ENCODE results near the gene UPF3A. TPM values are rescaled to one million over a fixed set of nuclear protein-coding genes. Genes with fewer than 3 reads are reported as not detected.
A peak's percentile ranks its signal among the peaks of the same experiment; 100 is the strongest.

UPF3A gene
- total RNA-seq, 6 experiments from 2014 or later = 10.6 to 24.3 (median 14.8) TPM

GRCh38 chr13:114315074-114315785 lies 33.8 kb downstream of the UPF3A start:
- no peaks in the 10 kb centered on the region for H3K36me3 ChIP-seq
- peak overlapping the region; percentile 85 to 90 (median 85) for H3K4me3 ChIP-seq
- H3K9me3 ChIP-seq = no peaks in the 10 kb centered on the region
- peak overlapping the region; percentile 73 to 87 (median 86) for H3K27ac ChIP-seq
- no peak for ATAC-seq
- no peaks in the 10 kb centered on the region for H3K27me3 ChIP-seq
- peaks cover 0 to 19% (median 2%) of the 10 kb centered on the region in 4 donors for H3K4me1 ChIP-seq
- no peak for TF ChIP-seq POLR2A (IDR thresholded peaks at IDR 0.05)
- TF ChIP-seq CTCF (IDR thresholded peaks at IDR 0.05) = no peak
- no peak for DNase-seq
- WGBS (ENCODE audit: insufficient coverage, low coverage, low lambda C conversion rate, missing lambda C conversion rate) = 10% methylated on average over 7 of the region's 7 CpGs
- intact Hi-C loops (cut with DNase I) = no loop called here

GRCh38 chr13:114318624-114319023 lies 37.2 kb downstream of the UPF3A start:
- H3K4me1 ChIP-seq = peaks cover 0 to 19% (median 2%) of the 10 kb centered on the region in 4 donors
- intact Hi-C loops (cut with DNase I) = no loop called here
- H3K9me3 ChIP-seq = no peaks in the 10 kb centered on the region
- WGBS (ENCODE audit: insufficient coverage, low coverage, low lambda C conversion rate, missing lambda C conversion rate) = 36% methylated on average over 1 of the region's 1 CpG
- no peaks in the 10 kb centered on the region for H3K27me3 ChIP-seq
- no peak overlapping the region for H3K4me3 ChIP-seq
- H3K36me3 ChIP-seq = peaks cover 0 to 26% (median 16%) of the 10 kb centered on the region in 4 donors
- ATAC-seq (no peak), DNase-seq (no peak)
- no peak overlapping the region for H3K27ac ChIP-seq
- no peak for TF ChIP-seq CTCF (IDR thresholded peaks at IDR 0.05)
- no peak for TF ChIP-seq POLR2A (IDR thresholded peaks at IDR 0.05)

GRCh38 chr13:114319441-114319913 lies 38.1 kb downstream of the UPF3A start:
- DNase-seq = no peak
- H3K27ac ChIP-seq = no peak overlapping the region
- peaks cover 0 to 34% (median 20%) of the 10 kb centered on the region in 4 donors for H3K36me3 ChIP-seq
- 68% methylated on average over 2 of the region's 3 CpGs for WGBS (ENCODE audit: insufficient coverage, low coverage, low lambda C conversion rate, missing lambda C conversion rate)
- intact Hi-C loops (cut with DNase I) = no loop called here
- no peaks in the 10 kb centered on the region for H3K9me3 ChIP-seq
- H3K4me3 ChIP-seq = no peak overlapping the region
- H3K4me1 ChIP-seq = peaks cover 0 to 19% (median 2%) of the 10 kb centered on the region in 4 donors
- no peaks in the 10 kb centered on the region for H3K27me3 ChIP-seq
- ATAC-seq = no peak
- TF ChIP-seq CTCF (IDR thresholded peaks at IDR 0.05) = no peak
- TF ChIP-seq POLR2A (IDR thresholded peaks at IDR 0.05) = no peak

GRCh38 chr13:114320065-114320464 lies 38.7 kb downstream of the UPF3A start:
- intact Hi-C loops (cut with DNase I) = no loop called here
- Histone ChIP-seq H3K9me3 (no peaks in the 10 kb centered on the region), H3K27me3 (no peaks in the 10 kb centered on the region), H3K4me3 (no peak overlapping the region), H3K27ac (no peak overlapping the region), H3K4me1 (peaks cover 0 to 18% (median 2%) of the 10 kb centered on the region in 4 donors), H3K36me3 (peaks cover 0 to 38% (median 24%) of the 10 kb centered on the region in 4 donors)
- DNase-seq (no peak), ATAC-seq (peak in 2 of 4 donors; percentile 23 to 42)
- TF ChIP-seq CTCF (IDR thresholded peaks at IDR 0.05) (no peak), POLR2A (IDR thresholded peaks at IDR 0.05) (no peak)

All from right lobe of liver (tissue), 6 donors.